Mesothelial cell of epicardium (in vitro differentiated cells): Measurements from ENCODE around the gene SHB. TPM values are rescaled to one million over a fixed set of nuclear protein-coding genes. Genes with fewer than 3 reads are reported as not detected.

Experiments used
- DNase-seq, 2 experiments: peaks; one replicate each; pipeline ENCODE4 v3.0.0; 2021; ENCODE audit warnings: low spot score in 2 of 2; ENCODE audit not compliant: unreplicated experiment in 2 of 2
- H3K27ac Mint-ChIP-seq: 2 replicates; pipeline ENCODE4 v1.8.0; 2021; ENCODE audit warnings: mixed read lengths
- H3K27me3 Mint-ChIP-seq: 2 replicates; pipeline ENCODE4 v1.8.0; 2021; ENCODE audit warnings: low read depth, mixed read lengths
- H3K36me3 Mint-ChIP-seq: 2 replicates; pipeline ENCODE4 v1.8.0; 2021; ENCODE audit warnings: mixed read lengths
- H3K4me1 Mint-ChIP-seq: 2 replicates; pipeline ENCODE4 v1.8.0; 2021; ENCODE audit warnings: mixed read lengths
- H3K4me3 Mint-ChIP-seq: 2 replicates; pipeline ENCODE4 v1.8.0; 2021; ENCODE audit warnings: mild to moderate bottlenecking, moderate library complexity, mixed read lengths
- H3K9me3 Mint-ChIP-seq: 2 replicates; pipeline ENCODE4 v1.8.0; 2021; ENCODE audit warnings: mixed read lengths
- CTCF ChIP-seq: fragments of 200-600 bp; sonication (generic); IDR thresholded peaks from one replicate; pipeline ENCODE4 v1.5.0; 2021; ENCODE audit warnings: antibody characterized with exemption; ENCODE audit not compliant: unreplicated experiment
- total RNA-seq: library from RNA; stranded (reverse); gene quantifications from 3 replicates; pipeline ENCODE4 v1.2.1, GENCODE V29; 2021

The SHB gene
- 33.7 to 35.5 TPM (median 35.4 TPM) in 3 replicates for total RNA-seq

- Mint-ChIP-seq H3K4me3 (peak within 1 kb of the TSS; percentile 92), H3K4me1 (peaks cover 55% of the 10 kb centered on the region), H3K27ac (peak within 1 kb of the TSS; percentile 96), H3K36me3 (no peaks in the 10 kb centered on the region), H3K9me3 (no peaks in the 10 kb centered on the region), H3K27me3 (no peaks in the 10 kb centered on the region)
- peak; percentile 70 to 80 for DNase-seq
- TF ChIP-seq CTCF: peak; percentile 19
These were observed at the start of gene SHB for GRCh38 chr9:38068701-38069628. TSS of gene SHB (minus strand) at chr9:38069227. CDS start at chr9:38068645, 582 bp downstream.

- Mint-ChIP-seq H3K4me1 (peaks cover 7% of the 10 kb centered on the region), H3K9me3 (no peaks in the 10 kb centered on the region), H3K4me3 (no peak overlapping the region), H3K36me3 (no peaks in the 10 kb centered on the region), H3K27ac (no peak overlapping the region), H3K27me3 (peaks cover 2% of the 10 kb centered on the region)
- peak in 1 of 2 experiments; percentile 43 for DNase-seq
- TF ChIP-seq CTCF: no peak
These were observed 48.6 kb upstream of the SHB start for GRCh38 chr9:38117651-38118050.

- no peak overlapping the region for H3K27ac Mint-ChIP-seq
- no peak for DNase-seq
- H3K36me3 Mint-ChIP-seq: no peaks in the 10 kb centered on the region
- H3K4me3 Mint-ChIP-seq: no peak overlapping the region
- H3K9me3 Mint-ChIP-seq: no peaks in the 10 kb centered on the region
- no peak for TF ChIP-seq CTCF
- no peaks in the 10 kb centered on the region for H3K27me3 Mint-ChIP-seq
- peaks cover 7% of the 10 kb centered on the region for H3K4me1 Mint-ChIP-seq
These were observed 45.9 kb upstream of the SHB start for GRCh38 chr9:38114905-38115304.

GRCh38 chr9:38112456-38112855, 43.4 kb upstream of the SHB start:
- Mint-ChIP-seq H3K4me3 (no peak overlapping the region), H3K27ac (no peak overlapping the region), H3K4me1 (peaks cover 4% of the 10 kb centered on the region), H3K9me3 (no peaks in the 10 kb centered on the region), H3K36me3 (no peaks in the 10 kb centered on the region), H3K27me3 (no peaks in the 10 kb centered on the region)
- DNase-seq: no peak
- TF ChIP-seq CTCF: no peak

- Mint-ChIP-seq H3K4me3 (no peak overlapping the region), H3K27ac (no peak overlapping the region), H3K4me1 (peaks cover 2% of the 10 kb centered on the region), H3K36me3 (no peaks in the 10 kb centered on the region), H3K27me3 (no peaks in the 10 kb centered on the region), H3K9me3 (no peaks in the 10 kb centered on the region)
- no peak for TF ChIP-seq CTCF
- DNase-seq: no peak
These were observed 43.0 kb upstream of the SHB start for GRCh38 chr9:38112049-38112448.
